ENCODE measurements around the gene EMCN. TPM values are rescaled to one million over a fixed set of nuclear protein-coding genes. Genes with fewer than 3 reads are reported as not detected.

The EMCN gene
- total and polyA plus RNA-seq, 9 donors: 4.4 to 40.7 (median 11.8) TPM

- Histone ChIP-seq H3K9me3 (no peaks in the 10 kb centered on the region), H3K27ac (no peak overlapping the region), H3K36me3 (no peaks in the 10 kb centered on the region), H3K4me3 (no peak overlapping the region), H3K27me3 (no peaks in the 10 kb centered on the region), H3K4me1 (ENCODE audit: insufficient read depth) (no peaks in the 10 kb centered on the region)
- no peak for DNase-seq
- intact Hi-C loops (cut with DNase I): no loop called here
- TF ChIP-seq CTCF (IDR thresholded peaks at IDR 0.05) (no peak), POLR2A (IDR thresholded peaks at IDR 0.05) (no peak), EP300 (IDR thresholded peaks at IDR 0.05) (no peak)
- WGBS, 3 donors: 88 to 100% (median 96%) methylated on average over 1 of the region's 1 CpG
Observed at GRCh38 chr4:100431416-100431815, 86.4 kb downstream of the EMCN start.

GRCh38 chr4:100430451-100430850 lies 87.4 kb downstream of the EMCN start:
- intact Hi-C loops (cut with DNase I): no loop called here
- H3K4me1 ChIP-seq (ENCODE audit: insufficient read depth): no peaks in the 10 kb centered on the region
- no peaks in the 10 kb centered on the region for H3K27me3 ChIP-seq
- no peak for DNase-seq
- H3K4me3 ChIP-seq: no peak overlapping the region
- WGBS, 3 donors: 86 to 90% (median 89%) methylated on average over 5 of the region's 5 CpGs
- H3K27ac ChIP-seq: no peak overlapping the region
- H3K9me3 ChIP-seq: no peaks in the 10 kb centered on the region
- H3K36me3 ChIP-seq: no peaks in the 10 kb centered on the region
- TF ChIP-seq CTCF (IDR thresholded peaks at IDR 0.05) (no peak), EP300 (IDR thresholded peaks at IDR 0.05) (no peak), POLR2A (IDR thresholded peaks at IDR 0.05) (no peak)

DNA sequence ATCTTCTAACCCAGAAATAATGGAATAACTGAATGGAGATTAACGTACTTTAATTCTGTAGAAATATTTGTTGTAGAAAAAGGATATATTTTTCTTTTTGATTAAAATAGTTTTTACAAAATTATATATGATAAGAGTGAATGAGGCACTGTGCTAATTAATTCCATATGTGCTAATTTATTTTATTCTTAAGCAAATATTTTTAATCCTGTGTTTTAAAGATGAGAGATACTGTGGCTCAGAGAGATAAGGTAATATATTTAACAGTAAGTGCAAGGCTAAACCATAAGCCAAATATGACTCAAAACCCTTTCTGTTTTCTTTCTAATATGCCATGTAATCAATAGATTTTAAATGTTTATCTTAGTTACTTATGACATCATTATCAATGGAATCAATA lies 88.2 kb downstream of the EMCN start:
- 76 to 95% (median 89%) methylated on average over 1 of the region's 1 CpG for WGBS, 3 donors
- no peak for TF ChIP-seq EP300 (IDR thresholded peaks at IDR 0.05)
- TF ChIP-seq POLR2A (IDR thresholded peaks at IDR 0.05): no peak
- TF ChIP-seq CTCF (IDR thresholded peaks at IDR 0.05): no peak
- intact Hi-C loops (cut with DNase I): no loop called here
- Histone ChIP-seq H3K27me3 (no peaks in the 10 kb centered on the region), H3K4me1 (ENCODE audit: insufficient read depth) (no peaks in the 10 kb centered on the region), H3K9me3 (no peaks in the 10 kb centered on the region), H3K27ac (no peak overlapping the region), H3K4me3 (no peak overlapping the region), H3K36me3 (no peaks in the 10 kb centered on the region)
- no peak for DNase-seq

DNA sequence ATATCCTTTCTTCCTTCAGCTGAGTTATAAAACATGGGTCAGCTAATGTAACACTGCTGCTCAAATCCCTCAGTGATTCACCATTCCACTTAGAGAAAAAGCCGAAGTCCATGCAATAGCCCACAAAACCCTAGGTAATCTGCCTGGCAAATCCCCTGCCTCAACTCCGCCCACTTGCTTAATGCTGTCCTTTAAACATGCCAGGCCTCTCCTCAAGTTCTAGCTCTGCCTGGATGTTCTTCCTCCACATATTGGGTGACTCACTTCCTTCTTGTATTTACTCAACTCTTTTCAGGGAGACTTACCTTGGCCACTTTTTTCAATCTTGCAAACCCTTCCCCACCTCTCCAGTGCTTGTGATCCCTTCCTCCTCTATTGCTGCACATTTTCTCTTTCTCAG lies 89.8 kb downstream of the EMCN start:
- TF ChIP-seq CTCF (IDR thresholded peaks at IDR 0.05) (no peak), EP300 (IDR thresholded peaks at IDR 0.05) (no peak)
- no peak overlapping the region for H3K27ac ChIP-seq
- no peaks in the 10 kb centered on the region for H3K9me3 ChIP-seq
- no peak for DNase-seq
- intact Hi-C loops (cut with DNase I): no loop called here
- H3K4me3 ChIP-seq: no peak overlapping the region
- no peaks in the 10 kb centered on the region for H3K36me3 ChIP-seq
- no peaks in the 10 kb centered on the region for H3K4me1 ChIP-seq (ENCODE audit: insufficient read depth)
- 97 to 99% (median 99%) methylated on average over 2 of the region's 2 CpGs for WGBS, 3 donors
- H3K27me3 ChIP-seq: no peaks in the 10 kb centered on the region

- H3K36me3 ChIP-seq: no peaks in the 10 kb centered on the region
- WGBS, 3 donors: 85 to 89% (median 87%) methylated on average over 4 of the region's 4 CpGs
- intact Hi-C loops (cut with DNase I): no loop called here
- DNase-seq: no peak
- H3K4me1 ChIP-seq (ENCODE audit: insufficient read depth): no peaks in the 10 kb centered on the region
- H3K4me3 ChIP-seq: no peak overlapping the region
- no peak for TF ChIP-seq POLR2A (IDR thresholded peaks at IDR 0.05)
- TF ChIP-seq EP300 (IDR thresholded peaks at IDR 0.05): no peak
- TF ChIP-seq CTCF (IDR thresholded peaks at IDR 0.05): no peak
- H3K9me3 ChIP-seq: no peaks in the 10 kb centered on the region
- H3K27me3 ChIP-seq: no peaks in the 10 kb centered on the region
- no peak overlapping the region for H3K27ac ChIP-seq
Observed at GRCh38 chr4:100424376-100424775, 93.4 kb downstream of the EMCN start.

All from ovary (tissue), 9 donors.